SK-MEL-5 (cell line): ENCODE measurements around the gene IBA57. TPM values are rescaled to one million over a fixed set of nuclear protein-coding genes. Genes with fewer than 3 reads are reported as not detected.

Experiments used
- DNase-seq: peaks from one replicate; pipeline ENCODE4 v3.0.0-alpha.2; 2016; ENCODE audit warnings: low read depth, low spot score
- in situ Hi-C: cut with HindIII; loops from 2 replicates; pipeline ENCODE4 v1.10.0; 2016; ENCODE audit warnings: low sequenced_read_pairs, high pct_unique_total_duplicates, low pct_unique_long_range_greater_than_20kb
- polyA plus RNA-seq, 2 experiments: library from polyadenylated mRNA; depleted of rRNA; stranded (reverse); fragments of >200 nt; gene quantifications; 2 replicates each; pipeline ENCODE4 v1.2.3, GENCODE V29; 2015
- total RNA-seq: library from RNA; depleted of rRNA; stranded (reverse); fragments of >200 nt; shearing (Covaris generic); gene quantifications from 2 replicates; pipeline ENCODE4 v1.2.3, GENCODE V29; 2014; rRNA removed

IBA57 gene
- total RNA-seq: 4.8 and 8.0 TPM in 2 replicates
- polyA plus RNA-seq (2015; cell fraction: cytosol; rRNA removed): 8.9 and 10.2 TPM in 2 replicates
- 4.1 and 6.2 TPM in 2 replicates for polyA plus RNA-seq (2015; cell fraction: nucleus; rRNA removed)

GRCh38 chr1:228165372-228166169 lies at the start of gene IBA57:
IBA57 (plus strand) TSS chr1:228165804; CDS start chr1:228165817, 13 bp downstream.
- peak; percentile 98 for DNase-seq
- in situ Hi-C loops: no loop called here

- in situ Hi-C loops: no loop called here
- no peak for DNase-seq
Measured at GRCh38 chr1:228117335-228117734, 48.3 kb upstream of the IBA57 start.

- in situ Hi-C loops: no loop called here
Measured at GRCh38 chr1:228118040-228118439, 47.6 kb upstream of the IBA57 start.

GRCh38 chr1:228120351-228120750 lies 45.3 kb upstream of the IBA57 start:
- in situ Hi-C loops: no loop called here
- DNase-seq: no peak

More at GRCh38 chr1:228118040-228118439, 47.6 kb upstream of the IBA57 start:
- no peak for DNase-seq

GRCh38 chr1:228120857-228121489 lies 44.6 kb upstream of the IBA57 start:
- no peak for DNase-seq
- in situ Hi-C loops: no loop called here

- in situ Hi-C loops: no loop called here
Measured at GRCh38 chr1:228122921-228123441, 42.6 kb upstream of the IBA57 start.

GRCh38 chr1:228123505-228123904 lies 42.1 kb upstream of the IBA57 start:
- no peak for DNase-seq
- in situ Hi-C loops: no loop called here

More at GRCh38 chr1:228122921-228123441, 42.6 kb upstream of the IBA57 start:
- DNase-seq: no peak

- in situ Hi-C loops: no loop called here
- no peak for DNase-seq
Measured at GRCh38 chr1:228125185-228125584, 40.4 kb upstream of the IBA57 start.

- no peak for DNase-seq
- in situ Hi-C loops: no loop called here
Measured at GRCh38 chr1:228131766-228132165, 33.8 kb upstream of the IBA57 start.

- no peak for DNase-seq
- in situ Hi-C loops: no loop called here
Measured at GRCh38 chr1:228134591-228134990, 31.0 kb upstream of the IBA57 start.

- in situ Hi-C loops: no loop called here
- no peak for DNase-seq
Measured at GRCh38 chr1:228136901-228137300, 28.7 kb upstream of the IBA57 start.

GRCh38 chr1:228139406-228139930 lies 26.1 kb upstream of the IBA57 start:
- in situ Hi-C loops: no loop called here
- no peak for DNase-seq

GRCh38 chr1:228139931-228140723 lies 25.5 kb upstream of the IBA57 start, which contains the start of gene GUK1:
GUK1 (plus strand) TSS chr1:228140279; CDS start chr1:228140303, 24 bp downstream.
- in situ Hi-C loops: no loop called here

GRCh38 chr1:228140724-228141225 lies 24.8 kb upstream of the IBA57 start:
- in situ Hi-C loops: no loop called here
- no peak for DNase-seq

More at GRCh38 chr1:228139931-228140723, 25.5 kb upstream of the IBA57 start, which contains the start of gene GUK1:
- DNase-seq: peak; percentile 99

GRCh38 chr1:228141226-228142044 lies 24.2 kb upstream of the IBA57 start:
- in situ Hi-C loops: no loop called here
- peak; percentile 24 for DNase-seq

- in situ Hi-C loops: no loop called here
- no peak for DNase-seq
Measured at GRCh38 chr1:228142155-228142691, 23.4 kb upstream of the IBA57 start.
